Activated effector memory CD4-positive, alpha-beta T cell treated with Interleukin-2 at 50 U/mL for 16 hours (primary cell): Measurements from ENCODE around the gene CGNL1.

Source experiments
- DNase-seq: peaks from one replicate; pipeline ENCODE4 v3.0.0-alpha.2; 2020

CGNL1 gene

GRCh38 chr15:57580428-57580827 is 204.1 kb downstream of the CGNL1 start:
- no peak for DNase-seq

- DNase-seq, result no peak
Observed at GRCh38 chr15:57580866-57581265, 204.6 kb downstream of the CGNL1 start.

DNA sequence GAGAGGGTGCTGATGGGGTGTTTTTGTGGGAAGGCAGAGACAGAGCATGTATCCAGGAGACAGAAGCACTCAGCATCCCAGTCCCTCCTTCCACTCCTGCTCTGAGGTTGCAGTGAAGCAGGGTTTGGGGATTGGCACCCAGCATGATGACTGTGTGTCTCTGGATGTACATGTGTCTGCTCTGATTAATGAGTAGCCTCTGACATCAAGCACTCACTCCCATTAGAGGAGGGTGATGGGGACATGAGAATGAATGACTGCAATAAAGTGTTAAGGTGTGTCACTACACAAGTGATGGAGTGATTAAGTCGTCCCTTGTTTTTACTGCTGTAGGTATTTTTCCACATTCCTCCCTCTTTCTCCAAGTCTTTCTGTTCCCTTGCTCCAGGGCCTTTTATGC is 205.8 kb downstream of the CGNL1 start:
- no peak for DNase-seq

DNA sequence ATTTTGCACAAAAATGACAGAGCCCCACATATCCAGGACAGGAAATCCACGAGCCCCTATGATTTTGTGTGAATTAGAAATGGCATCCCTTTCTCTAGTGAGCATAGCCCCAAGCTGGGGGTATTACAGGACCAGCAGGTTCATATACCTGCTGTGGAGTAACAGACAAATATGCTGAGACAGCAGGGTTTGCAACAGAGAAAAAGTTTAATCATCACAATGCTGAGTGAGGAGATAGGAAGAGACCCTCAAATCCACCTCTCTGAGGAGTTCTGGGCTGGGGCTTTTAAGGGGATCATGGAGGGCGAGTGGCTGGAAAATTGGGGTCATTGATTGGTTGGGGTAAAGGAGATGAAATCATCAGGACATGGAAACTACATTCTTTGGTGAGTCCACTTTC is 207.0 kb downstream of the CGNL1 start:
- DNase-seq, result no peak

- DNase-seq, result no peak
Observed at GRCh38 chr15:57583720-57584119, 207.4 kb downstream of the CGNL1 start.

DNA sequence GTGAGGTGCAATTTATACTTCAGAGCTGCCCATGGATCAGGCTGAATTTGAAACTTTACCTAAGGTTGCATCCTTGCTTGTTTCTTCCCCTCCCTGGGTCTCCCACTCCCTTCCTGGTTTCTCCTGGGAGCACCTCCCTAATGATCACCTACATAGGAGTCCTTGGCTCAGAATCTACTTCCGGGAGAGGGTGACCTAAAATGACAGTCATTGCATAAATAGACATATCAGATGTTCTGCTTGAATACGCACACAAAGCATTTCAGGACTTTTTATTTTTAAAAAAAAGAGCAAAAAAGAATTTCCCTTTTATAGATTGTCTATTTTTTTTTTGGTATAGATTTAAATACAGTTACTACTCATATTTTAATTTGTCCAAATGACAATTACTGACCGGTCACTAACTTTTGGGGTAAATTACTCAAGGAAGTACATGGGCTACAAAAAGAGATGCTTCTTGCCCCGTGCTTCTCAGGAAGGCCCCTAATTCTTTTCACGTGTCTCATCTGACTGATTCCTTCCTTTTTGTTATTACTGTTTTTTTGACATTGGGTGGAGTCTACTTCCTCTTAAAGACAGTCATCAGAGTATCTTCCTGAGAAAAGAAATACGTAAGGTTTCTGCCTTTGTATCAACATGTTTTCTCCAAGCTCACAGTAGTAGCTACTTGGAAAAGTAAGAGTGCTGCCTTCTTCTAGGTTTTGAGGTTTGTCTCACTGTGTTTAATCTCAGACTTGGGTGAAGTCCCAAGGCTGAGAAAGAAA is 210.5 kb downstream of the CGNL1 start:
- no peak for DNase-seq

- DNase-seq, result no peak
Observed at GRCh38 chr15:57589281-57589680, 213.0 kb downstream of the CGNL1 start.

- DNase-seq, result no peak
Observed at GRCh38 chr15:57589754-57590153, 213.4 kb downstream of the CGNL1 start.

GRCh38 chr15:57591237-57591821 is 215.0 kb downstream of the CGNL1 start:
- no peak for DNase-seq

- peak; percentile 15 for DNase-seq
Observed at GRCh38 chr15:57591822-57592367, 215.6 kb downstream of the CGNL1 start, which contains the start of gene MYZAP. TSS of gene MYZAP (plus strand) at chr15:57591904. CDS start at chr15:57592035, 131 bp downstream.

DNA sequence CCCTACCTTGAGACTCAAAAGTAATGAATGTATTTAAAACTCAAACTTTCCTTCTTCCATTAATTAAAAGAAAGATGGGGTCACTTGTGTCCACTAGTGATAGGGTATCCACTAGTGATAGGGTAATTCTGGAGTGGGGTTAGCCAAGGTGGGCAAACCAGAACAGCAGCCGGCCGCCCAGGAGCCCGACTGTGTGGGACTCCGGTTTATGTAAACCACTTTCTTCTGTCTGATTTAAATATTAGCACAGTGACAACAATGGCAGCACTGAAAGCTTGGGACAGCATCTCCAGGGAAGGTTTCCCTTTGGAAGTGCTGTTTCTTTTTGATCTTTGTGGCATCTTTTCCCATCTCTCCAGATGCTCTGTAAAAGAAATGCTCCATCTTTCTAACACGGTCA is 216.1 kb downstream of the CGNL1 start:
- no peak for DNase-seq

DNA sequence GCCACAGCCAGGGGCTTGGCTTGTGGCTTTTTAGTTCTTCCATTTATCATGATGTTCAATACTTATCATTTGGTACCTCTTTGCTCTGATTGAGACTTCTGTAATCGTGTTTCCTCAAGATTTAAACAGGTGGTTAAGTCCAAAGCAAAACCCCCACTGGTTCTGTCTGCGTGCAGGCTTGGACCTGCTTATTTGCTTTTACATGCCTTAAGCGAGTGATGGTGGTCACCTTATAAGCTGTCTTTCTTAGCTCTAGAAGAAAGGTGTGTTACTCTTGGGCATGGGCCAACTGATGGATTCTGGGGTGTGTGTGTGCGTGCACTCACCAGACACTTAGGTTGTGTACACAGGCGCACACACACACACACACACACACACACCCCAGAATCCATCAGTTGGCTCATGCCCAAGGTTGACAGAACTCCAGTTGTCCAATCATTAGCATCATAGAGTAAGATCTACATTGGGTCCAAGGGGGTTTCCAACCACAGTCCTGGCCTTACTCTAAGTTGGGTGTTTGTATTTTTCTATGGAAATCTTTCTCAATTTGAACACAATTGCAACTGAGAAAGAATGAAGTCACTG is 216.6 kb downstream of the CGNL1 start:
- no peak for DNase-seq

DNA sequence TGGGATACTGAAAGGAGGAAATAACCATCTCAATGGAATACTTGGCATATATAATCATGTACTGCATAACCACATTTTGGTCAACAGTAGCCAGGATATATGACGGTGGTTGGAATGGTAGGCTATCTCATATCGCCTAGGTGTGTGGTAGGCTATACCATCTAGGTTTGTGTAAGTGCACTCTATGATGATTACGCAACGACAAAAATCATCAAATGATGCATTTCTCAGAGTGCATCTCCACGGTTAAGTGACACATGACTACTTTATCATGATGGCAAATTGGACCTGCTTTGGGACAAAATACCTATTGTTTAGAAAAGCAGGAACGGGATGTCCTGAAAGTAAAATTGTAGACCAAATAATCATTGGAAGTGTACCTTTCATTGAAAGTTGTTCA is 218.2 kb downstream of the CGNL1 start:
- DNase-seq, result no peak

DNA sequence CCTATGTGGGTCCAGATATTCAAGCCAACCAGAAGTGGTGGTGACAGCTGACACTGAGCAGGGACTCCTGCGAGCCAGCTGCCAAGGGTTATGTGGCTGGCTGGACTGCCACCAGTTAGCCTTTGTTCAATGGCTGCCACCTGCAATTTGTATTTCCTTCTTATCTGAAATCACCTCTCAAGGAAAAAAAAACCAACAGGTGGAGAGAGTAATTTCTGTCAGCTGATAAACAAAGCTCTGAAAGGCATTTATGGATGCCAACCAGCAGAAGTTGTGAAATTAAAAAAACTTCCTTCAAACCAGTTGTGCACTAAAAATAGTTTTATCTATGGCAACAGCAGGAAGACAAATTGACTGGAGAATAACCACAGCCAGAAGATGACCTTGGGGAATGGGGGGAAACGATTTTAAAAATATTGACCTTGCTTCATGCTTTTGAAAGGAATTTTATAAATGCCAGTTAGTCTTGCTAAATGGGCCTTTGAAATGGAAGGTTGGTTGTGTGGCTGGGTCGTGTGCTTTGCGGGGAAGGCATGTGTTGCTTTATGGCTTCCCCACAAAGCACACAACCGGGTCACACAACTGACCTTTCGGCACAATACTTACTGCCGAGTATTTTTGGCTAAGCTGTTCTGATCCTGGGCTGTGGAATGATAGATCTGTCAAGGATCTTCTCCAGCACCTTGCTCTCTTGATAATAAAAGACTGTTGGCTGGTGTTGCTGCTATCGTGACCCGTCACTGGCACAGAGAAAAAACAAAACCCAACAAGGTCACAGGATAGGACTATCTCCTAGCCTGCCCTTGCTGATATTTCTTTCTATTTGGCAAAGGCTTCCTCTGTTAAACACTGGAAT is 218.9 kb downstream of the CGNL1 start:
- no peak for DNase-seq

DNA sequence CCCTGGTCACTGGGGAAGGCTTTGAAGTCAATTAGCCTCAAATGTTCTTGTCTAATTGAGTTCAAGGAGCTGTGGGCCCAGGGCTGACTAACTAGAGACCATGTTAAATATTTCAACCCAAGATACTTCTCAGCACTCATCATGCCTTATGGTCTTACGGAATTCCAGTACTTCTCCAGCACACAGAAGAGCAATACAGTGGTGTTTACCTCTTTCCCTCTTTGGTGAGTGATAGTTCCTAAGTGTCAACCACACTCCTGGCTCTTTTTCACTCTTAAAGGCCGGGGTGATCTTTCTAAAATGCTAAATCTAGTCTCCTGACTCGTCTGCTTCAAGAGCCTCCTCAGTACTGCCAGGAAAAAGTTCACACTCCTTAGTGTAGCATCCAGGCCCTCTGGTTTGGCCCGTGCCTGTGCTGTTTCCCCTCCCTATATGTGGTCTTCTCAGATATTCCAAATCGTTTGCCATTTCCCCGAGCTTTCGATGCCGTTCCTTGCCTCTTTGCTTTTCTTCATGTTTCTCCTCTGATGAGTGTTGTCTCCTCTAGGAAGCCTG is 220.1 kb downstream of the CGNL1 start:
- DNase-seq, result no peak

DNA sequence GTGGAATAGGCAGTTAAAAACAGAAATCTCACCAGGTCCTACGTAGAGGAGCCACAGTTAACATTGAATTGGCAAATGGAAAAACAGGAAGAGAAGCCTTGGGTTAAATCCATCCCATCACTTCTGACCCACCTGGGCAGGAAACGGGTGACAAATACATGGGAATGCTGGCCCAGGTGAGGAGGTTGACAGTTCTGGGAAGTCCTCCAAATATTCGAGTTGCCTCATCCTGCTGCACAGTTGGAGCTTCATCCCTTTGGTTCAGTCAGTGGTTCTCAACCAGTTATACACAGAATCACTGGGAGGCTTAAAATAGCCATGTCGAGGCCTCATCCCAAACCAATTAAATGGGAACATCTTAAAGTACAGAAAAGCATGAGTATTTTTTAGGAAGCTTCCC is 220.7 kb downstream of the CGNL1 start:
- DNase-seq, result no peak

GRCh38 chr15:57597431-57597830 is 221.1 kb downstream of the CGNL1 start:
- no peak for DNase-seq

- DNase-seq, result no peak
Observed at GRCh38 chr15:57598346-57598745, 222.0 kb downstream of the CGNL1 start.

DNA sequence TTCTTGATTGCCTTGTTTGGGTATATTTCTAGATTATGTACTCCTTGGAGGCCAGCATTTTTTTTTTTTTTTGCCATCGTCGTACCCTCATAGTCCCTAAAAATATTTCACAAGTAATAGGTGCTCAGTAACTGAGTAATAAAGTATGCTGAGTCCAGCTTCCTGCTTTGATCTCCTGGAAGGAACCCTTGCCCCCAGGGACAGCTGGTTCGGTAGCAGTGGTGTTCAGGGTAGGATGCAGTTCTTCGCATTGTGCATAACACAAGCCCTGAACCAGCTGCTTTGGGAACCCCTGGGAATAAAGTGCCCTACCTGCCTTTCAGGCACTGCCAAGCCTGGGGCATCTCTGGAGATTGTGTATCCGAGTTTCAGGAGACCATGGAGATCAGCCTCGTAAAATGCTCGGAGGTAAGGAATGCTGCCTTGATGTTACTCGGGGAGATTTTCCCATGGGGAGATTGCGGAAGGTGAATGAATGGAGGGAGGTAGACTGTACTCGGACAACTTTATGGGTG is 223.0 kb downstream of the CGNL1 start:
- no peak for DNase-seq

GRCh38 chr15:57600197-57600596 is 223.9 kb downstream of the CGNL1 start:
- no peak for DNase-seq
